HG02571 (cell line): ENCODE measurements around the gene DUOX1.
A peak's percentile ranks its signal among the peaks of the same experiment; 100 is the strongest.

ENCODE experiments used
- ATAC-seq: cut with Tn5 transposase; IDR thresholded peaks from one replicate; pipeline ENCODE4 v1.9.1; 2021; ENCODE audit warnings: mild to moderate bottlenecking, moderate library complexity; ENCODE audit not compliant: unreplicated experiment

The DUOX1 gene

DNA sequence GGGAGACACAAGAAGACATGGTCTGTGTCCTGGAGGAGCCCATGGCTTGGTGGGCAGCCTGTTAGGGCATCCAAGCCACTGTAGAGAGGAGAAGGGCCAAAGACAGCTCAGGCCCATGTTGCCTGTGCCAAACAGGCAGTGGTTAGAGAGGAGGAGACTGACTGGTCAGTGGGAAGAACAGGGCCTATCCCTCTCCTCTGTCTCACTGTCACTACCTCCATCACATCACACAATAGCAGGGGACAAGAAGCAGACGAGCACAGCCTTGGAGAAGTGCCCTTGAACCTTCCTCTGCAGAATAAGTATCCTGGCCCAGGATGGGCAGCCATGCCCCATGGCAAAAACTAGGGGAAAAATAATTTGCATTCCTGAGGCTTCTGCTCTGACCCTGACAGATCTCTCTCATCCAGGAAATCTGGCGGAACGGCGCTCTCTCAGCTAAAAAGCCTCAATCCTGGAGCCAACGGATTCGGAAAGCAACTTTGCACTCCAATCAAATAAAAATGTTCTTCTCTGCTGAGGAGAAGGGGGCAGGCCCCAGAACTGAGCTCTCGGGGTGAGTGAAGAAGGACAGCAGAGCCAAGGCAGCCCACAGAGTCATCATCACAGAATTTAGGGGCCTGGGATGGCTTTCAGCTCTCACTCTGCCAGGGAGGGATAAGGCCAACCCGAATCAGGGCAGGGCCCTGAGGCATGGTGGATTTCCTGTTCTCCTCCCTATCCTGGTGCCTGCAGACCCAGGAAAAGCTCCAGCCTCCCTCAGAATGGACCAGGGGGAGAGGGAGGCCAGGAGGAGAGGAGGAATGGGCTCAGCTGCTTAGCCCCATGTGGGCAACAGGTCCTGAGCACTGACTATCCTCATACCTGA, 56.3 kb downstream of the DUOX1 start:
- no peak for ATAC-seq

DNA sequence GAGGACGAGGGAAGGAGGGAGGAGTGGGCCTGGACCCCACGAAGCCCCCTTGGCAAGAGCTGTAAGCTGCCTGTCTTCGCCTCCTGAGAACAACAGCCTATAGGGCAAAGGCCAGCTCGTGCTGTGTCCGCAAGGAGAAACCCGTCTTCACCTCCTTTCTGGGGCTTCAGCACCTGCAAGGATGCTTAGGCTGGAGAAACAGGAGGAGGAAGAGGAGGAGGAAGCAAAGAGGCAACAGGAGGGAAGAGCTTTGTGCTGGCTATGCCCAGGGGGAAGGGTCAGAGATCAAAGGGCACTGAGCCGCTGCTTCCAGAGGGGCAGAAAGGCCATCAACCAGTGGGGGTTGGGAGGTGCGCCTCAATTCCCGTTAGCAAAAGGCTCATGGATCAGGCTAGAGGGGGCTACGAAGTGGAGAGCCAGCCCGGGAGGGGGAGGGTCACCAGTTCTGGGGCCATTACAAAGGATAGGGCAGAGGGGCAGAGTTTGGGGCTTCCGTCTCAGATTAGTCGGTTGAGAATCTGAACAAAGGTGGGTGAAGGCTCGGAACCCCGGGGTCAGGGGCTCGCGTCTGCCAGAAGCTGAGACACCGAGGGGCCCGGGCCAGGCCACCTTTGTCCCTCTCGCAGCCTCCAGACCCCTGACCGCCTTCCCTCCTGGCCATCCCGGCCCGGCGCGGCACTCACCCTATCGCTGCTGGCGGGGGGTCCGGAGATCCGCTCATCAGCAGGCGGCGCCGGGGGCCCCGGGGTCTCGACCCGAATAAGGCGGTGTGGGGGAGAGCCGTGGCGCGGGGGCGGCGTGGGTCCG, 57.2 kb downstream of the DUOX1 start:
- ATAC-seq = no peak

GRCh38 chr15:45187578-45187893, 57.7 kb downstream of the DUOX1 start:
- ATAC-seq = no peak

DNA sequence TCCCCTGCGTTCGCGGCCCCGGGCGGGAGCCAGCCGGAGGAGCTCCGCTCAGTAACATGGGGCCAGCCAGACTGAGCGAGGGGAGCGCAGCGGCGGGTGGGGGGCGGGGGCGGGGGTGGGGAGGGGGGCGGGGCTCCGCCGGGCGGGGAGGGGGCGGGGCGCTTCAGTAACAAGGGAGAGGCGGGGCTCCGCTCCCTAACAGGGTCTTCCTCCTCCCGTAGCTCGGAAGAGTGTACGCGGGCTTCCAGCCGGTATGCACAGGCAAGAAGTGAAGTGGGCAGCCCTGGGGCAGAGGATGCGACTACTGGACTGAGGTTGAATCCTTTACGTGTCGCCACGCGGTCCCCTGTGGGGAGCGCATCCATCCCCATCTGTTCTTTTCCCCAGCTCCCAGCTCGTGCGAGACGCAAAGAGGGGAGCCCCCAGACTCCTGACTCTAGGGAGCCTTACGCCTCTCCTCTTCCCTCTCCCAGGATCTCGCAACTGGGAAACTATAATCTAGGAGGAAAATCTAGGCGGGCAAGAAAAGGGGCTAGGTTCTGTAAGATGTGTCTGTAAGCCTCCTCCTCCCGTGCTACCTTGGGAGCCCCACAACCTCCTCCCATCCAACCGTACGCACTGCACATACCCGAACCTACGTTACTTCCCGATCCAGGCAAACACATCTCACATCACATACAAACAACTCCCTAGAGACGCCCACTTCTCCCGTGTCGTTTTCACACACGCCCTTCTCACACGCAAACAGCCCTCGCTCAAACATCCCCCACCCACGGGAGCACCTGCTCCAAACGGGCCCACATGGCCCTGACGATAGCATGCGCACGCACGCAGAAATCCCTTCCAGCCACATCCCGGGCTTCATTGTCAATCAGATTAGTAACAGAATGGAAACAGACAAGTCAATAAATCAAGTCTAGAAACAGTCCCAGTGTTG, 58.4 kb downstream of the DUOX1 start, which contains the start of gene SHF:
SHF (minus strand) TSS at position 73 of the 937 bp plus-strand sequence; CDS start at position 58, 15 bp downstream.
- no peak for ATAC-seq

DNA sequence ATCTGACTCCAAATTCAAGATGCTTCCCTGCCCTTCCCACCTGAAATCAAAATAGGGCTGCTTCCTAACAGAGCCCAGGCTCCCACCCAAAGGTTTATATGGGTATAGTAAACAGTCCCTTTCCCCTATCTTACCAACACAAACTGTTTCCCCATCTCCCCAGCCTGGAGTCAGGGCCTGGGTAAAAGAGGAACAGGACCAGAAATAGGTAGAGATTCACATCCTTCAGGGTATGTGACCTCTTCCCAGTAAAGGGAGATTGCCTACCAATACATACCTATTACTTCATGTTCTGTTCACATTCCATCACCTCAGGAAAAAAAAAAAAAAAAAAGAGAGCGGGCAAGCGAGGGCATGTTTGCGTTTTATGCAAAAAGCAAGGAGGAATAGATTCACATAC, 67.7 kb downstream of the DUOX1 start:
- ATAC-seq = no peak

- ATAC-seq = peak; percentile 49
These were observed 68.7 kb downstream of the DUOX1 start for GRCh38 chr15:45198337-45199135.

DNA sequence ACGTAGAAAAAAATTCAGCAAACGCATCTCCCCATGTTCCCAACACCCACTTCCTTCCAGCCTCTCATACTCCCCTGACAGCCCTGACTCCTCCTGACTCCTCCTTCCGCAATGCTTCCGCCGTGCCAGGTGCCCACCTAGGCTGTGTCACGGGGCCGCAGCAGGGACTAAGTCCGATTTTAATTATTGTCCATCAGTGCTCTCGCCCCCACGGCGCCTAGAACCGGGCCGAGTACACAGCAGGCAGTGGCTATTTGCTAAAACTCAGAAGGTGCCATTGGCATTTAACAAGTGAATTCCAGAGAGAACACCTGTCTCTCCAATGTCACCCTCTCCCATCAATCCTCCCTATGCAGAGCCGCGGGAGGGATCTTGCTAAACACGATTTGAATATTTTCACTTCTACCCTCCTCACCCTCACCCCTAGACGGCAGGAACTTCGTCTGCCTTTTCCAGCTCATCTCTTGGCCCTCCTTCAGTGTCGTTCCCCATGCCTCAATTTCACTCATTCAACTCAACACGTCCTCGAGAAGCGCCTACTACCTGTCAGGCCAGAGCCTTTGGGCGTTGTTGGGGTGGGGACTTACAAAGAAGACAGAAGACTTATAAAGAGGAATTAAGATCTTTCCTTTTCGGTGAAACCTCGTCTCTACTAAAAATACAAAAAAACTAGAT, 69.5 kb downstream of the DUOX1 start:
- peak; percentile 16 for ATAC-seq

GRCh38 chr15:45200001-45200798, 70.4 kb downstream of the DUOX1 start:
- peak; percentile 38 for ATAC-seq

DNA sequence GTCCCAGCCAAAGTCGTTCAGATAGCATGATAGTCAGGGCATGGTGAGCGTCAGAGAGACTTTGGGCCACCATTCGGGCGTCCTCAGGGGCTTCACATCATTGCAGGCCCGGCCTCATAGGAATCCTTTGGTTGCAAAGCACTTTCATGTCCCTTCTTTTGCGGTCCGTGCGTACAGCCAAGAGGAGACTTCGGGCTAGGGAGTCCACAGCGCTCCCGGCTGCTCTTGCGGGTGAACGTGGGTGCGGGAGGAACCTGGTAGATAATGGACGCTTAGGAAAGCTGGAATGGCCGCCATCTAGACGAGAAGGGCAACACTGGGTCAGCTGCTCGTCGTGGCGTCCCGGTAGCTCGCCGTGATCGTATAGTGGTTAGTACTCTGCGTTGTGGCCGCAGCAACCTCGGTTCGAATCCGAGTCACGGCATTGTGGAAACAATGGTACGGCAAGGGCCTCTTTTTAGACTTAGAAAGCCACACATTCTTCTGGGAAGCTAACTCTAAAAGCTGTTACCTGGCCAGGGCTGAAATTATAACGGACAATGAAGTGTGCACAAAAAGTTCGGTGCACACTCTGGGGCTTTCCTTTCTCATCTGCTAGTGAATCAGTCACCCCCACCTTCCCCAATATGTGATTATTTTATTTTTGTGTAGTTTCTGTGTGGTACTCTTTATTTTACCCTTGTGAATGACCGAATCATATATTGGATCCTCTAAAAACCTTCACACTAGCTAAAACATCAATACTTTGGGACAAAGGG, 71.2 kb downstream of the DUOX1 start:
- ATAC-seq = no peak

DNA sequence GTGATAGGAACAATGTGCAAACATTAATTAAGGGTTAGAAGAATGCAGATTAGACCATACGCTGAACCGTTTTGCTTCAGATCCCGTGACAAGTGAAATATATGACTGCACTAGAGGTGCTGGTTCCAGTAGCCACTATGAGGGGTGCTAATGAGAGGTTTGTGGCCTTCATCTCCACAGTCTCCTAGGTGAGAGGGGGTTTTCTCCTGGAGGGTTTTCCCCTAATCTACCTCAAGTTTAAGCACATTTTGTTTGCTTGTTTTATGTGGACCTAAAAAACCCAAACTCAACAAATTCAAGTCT, 71.7 kb downstream of the DUOX1 start:
- no peak for ATAC-seq

DNA sequence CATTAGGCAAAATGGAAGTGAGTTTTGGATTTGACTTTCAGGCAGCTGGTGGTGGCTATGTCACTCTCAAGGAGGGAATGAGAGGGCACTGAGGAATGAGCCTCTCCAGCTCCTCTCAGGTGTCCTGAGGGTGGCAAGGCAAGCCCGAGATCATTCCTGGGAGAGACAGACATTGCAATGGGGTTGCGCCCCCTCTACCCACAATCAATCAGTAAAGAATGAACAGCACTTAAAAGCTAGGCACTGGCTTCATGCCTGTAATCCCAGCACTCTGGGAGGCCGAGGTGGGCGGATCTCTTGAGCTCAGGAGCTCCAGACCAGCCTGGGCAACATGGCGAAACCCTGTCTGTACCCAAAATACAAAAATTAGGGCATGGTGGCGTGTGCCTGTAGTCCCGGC, 72.1 kb downstream of the DUOX1 start:
- no peak for ATAC-seq

DNA sequence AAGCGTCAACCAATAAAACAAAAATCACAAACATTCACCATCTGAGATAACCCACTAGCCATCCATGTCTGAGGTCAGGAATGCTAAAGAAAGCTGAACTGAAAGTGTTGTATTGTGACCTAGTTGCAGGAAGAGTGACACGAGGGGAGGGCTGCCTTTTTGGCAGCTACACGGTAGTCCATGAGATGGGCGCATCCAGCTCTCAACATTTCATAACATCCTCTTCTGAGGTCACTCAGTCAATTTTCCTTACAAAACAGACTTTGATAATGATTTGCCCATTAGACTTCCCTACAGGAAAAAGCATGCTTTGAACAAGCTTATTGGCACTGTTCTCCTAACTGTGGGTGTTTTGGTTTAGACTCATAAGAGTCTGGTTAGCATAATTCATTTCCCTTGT, 73.4 kb downstream of the DUOX1 start:
- ATAC-seq = no peak

GRCh38 chr15:45205192-45205591, 75.4 kb downstream of the DUOX1 start:
- no peak for ATAC-seq

DNA sequence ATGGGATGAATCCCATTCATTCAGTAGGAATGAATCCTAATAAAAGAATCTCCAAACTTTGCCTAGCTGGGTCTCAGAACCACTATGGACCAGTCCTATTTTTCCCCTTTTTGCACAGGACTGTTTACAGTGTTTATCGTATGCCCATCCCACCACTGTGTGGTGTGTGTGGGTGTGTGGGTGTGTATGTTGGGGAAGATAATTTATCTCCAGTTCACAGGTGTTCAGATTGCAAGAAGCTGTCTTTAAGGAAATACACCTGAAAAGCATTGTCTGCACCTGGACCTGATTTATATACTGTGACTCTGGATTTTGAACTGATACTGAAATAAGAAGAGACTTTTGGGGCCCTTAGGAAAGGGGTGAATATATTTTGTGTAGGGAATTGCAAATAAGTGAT, 82.7 kb downstream of the DUOX1 start:
- ATAC-seq = no peak
